ENCODE data around the gene LCN12.
A peak's percentile ranks its signal among the peaks of the same experiment; 100 is the strongest.

Gene LCN12

DNA sequence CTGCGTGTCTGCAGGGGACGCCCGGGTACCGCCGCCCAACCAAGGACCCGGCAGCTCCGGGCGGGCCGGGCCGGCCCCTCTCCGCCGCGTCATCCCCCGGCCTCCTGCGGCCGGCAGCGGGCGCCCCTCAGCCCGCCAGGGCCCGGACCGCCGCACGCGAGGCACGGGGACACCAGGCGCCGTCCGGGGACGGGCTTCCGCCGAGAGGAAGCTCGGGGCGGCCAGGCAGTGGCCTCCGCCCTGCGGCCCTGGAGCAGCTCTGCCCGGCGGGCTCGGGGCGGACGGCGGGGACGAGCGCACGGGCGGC lies 7.9 kb upstream of the LCN12 start:
- DNase-seq (ENCODE audit: low read depth, low spot score) = no peak
- H3K27ac ChIP-seq = peak overlapping the region; percentile 77

GRCh38 chr9:136944519-136945332 lies 7.3 kb upstream of the LCN12 start, which contains the start of the genes C8G and FBXW5:
Gene C8G (plus strand): TSS chr9:136945243. CDS start chr9:136945321, 78 bp downstream.
Gene FBXW5 (minus strand): TSS chr9:136944738. CDS start chr9:136944083, 655 bp downstream.
- peak; percentile 41 for DNase-seq (ENCODE audit: low read depth, low spot score)
- peak within 1 kb of the TSS; percentile 77 for H3K27ac ChIP-seq

- no peak for DNase-seq (ENCODE audit: low read depth, low spot score)
- no peak overlapping the region for H3K27ac ChIP-seq
These were observed 6.5 kb upstream of the LCN12 start for GRCh38 chr9:136945333-136946227.

GRCh38 chr9:136946228-136947027 lies 5.6 kb upstream of the LCN12 start:
- no peak overlapping the region for H3K27ac ChIP-seq
- DNase-seq (ENCODE audit: low read depth, low spot score) = no peak

- peak overlapping the region; percentile 74 for H3K27ac ChIP-seq
- DNase-seq (ENCODE audit: low read depth, low spot score) = no peak
These were observed 4.8 kb upstream of the LCN12 start for GRCh38 chr9:136947028-136947891.

- no peak for DNase-seq (ENCODE audit: low read depth, low spot score)
These were observed 4.0 kb upstream of the LCN12 start for GRCh38 chr9:136947955-136948510.

DNA sequence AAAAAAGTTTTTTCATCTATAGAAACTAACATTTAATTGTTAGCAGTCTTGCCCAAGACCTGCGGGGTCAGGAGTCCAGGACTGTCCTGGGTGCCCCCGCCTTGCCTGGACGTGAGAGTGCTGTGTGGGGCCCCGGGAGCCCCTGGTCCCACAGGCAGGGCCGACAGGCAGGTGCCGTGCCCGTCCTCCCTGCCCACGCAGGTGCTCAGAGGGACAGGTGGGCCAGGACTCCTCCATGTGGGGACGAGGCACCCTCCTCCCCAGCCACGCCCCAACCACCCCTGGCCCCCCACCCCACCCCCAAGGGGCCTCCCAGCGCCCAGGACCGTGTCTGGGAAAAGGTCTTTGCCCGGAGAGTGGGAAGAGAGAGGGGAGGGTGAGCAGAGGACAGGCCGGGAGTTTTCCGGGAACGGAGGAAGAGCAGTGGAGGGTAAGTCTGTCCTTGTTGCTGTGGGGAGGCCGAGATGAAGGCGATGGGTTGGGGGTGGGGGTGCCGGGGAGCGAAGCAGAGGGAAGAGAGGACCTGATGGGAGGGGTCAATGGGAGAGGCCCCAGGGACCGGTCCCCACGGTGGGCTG lies 2.7 kb upstream of the LCN12 start:
- DNase-seq (ENCODE audit: low read depth, low spot score) = no peak
- peak overlapping the region; percentile 74 for H3K27ac ChIP-seq

More at GRCh38 chr9:136947955-136948510, 4.0 kb upstream of the LCN12 start:
- H3K27ac ChIP-seq = peak overlapping the region; percentile 74

DNA sequence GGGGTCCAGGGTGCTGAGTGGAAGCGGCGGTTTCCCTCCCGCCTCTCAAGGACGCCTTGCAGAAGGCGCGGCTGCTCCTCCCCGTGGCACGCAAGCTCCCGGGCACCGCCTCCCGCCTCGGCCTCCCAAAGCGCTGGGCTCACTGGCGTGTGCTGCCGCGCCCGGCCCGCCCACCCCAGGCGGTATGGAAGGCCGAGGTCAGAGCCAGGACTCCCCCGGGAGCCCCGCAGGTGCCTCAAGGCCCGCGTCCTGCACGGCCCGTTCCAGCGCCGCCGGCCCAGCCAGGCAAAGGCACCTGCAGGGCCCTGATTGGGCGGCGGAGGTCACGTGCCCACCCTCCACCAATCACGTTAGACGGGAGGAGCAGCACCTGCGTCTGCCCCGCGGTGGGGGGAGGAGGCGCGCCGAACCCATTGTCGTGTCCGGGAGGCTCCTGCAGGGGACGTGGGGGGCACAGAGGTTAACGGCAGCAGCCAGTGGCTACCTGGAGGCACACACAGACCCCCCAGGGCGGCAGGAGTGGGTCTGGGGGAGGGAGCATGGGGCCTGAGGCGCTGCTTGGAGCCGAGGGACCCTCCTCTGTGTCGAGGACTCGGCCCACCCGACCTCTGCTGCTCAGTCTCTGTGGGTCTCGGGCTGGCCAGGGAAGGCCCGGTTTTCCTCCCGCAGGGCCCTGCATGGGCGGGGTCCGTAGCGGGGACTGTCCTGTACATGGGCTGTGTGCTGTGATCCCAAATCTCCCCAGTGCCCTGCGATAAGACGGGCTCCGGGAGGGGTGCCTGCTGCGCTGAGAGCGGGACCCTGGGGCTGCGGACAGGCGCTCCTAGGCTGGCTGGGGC lies 2.0 kb upstream of the LCN12 start:
- peak overlapping the region; percentile 74 for H3K27ac ChIP-seq

GRCh38 chr9:136950656-136951276 lies 1.3 kb upstream of the LCN12 start:
- DNase-seq (ENCODE audit: low read depth, low spot score) = no peak
- H3K27ac ChIP-seq = peak overlapping the region; percentile 74

More for the DNA sequence above, 2.0 kb upstream of the LCN12 start:
- peak; percentile 64 for DNase-seq (ENCODE audit: low read depth, low spot score)

DNA sequence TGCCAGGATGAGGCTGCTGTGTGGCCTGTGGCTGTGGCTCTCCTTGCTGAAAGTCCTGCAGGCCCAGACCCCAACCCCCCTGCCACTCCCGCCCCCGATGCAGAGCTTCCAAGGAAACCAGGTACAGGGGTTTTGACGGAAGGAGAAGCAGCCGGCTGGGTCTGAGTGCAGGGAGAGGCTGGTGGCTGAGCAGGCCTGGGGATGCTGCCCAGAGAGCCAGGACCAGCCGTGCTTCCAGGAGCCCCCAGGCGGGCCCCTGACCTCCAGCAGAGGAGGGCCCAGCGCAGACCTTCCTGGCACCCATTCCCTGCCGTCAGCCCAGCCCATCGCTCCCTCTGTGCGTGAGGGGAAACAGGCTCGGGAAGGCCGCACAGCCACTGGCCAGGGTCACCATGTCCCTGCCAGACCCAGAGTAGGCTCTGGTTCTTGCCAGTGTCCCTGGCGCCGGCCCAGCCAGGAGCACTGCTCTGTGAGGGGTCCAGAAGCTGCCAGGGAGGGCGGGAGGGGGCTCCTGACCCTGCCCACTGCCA lies 313 bp downstream of the LCN12 start:
- H3K27ac ChIP-seq = no peak overlapping the region
- DNase-seq (ENCODE audit: low read depth, low spot score) = no peak

DNA sequence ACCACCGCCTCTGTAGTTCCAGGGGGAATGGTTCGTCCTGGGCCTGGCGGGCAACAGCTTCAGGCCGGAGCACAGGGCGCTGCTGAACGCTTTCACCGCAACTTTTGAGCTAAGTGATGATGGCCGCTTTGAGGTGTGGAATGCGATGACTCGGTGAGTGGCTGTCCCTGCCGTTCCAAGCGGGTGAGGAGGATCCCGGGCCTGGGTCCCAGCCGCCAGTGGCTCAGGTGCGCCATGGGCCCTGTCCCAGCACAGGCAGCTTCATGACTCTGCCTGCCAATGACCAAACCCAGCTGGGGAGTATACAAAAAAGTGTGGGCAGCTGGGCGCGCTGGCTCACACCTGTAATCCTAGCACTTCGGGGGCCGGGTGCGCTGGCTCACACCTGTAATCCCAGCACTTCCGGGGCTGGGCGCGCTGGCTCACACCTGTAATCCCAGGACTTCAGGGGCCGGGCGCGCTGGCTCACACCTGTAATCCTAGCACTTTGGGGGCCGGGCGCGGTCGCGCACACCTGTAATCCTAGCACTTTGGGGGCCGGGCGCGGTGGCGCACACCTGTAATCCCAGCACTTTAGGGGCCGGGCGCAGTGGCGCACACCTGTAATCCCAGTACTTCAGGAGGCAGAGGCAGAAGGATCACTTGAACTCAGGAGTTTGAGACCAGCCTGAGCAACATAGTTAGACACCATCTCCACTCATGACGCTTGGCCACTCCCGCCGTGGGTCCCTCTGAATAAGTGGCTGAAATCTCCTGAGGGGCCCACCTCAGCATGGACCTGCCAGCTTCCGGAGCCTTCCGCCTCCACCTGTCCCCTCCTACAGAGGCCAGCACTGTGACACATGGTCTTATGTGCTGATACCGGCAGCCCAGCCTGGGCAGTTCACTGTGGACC lies 1.1 kb downstream of the LCN12 start:
- no peak for DNase-seq (ENCODE audit: low read depth, low spot score)
- no peak overlapping the region for H3K27ac ChIP-seq

DNA sequence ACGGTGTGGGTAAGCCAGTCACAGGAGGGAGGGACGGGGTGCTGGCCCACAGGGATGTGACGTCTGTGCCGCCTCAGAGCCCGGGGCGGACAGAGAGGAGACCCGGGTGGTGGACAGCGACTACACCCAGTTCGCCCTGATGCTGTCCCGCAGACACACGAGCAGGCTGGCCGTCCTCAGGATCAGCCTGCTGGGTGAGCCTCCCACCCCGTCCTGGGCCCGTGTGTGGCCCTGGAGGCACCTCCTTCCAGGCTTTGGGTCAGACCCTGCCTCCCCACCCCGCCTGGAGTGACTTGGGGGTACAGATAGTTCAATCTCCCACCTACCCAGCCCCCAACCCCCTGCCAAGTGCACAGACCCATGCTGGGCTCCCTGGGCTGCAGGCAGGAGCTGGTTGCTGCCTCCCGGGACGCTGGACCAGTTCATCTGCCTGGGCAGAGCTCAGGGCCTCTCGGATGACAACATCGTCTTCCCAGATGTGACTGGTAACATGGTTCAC lies 1.7 kb downstream of the LCN12 start:
- no peak overlapping the region for H3K27ac ChIP-seq
- no peak for DNase-seq (ENCODE audit: low read depth, low spot score)

DNA sequence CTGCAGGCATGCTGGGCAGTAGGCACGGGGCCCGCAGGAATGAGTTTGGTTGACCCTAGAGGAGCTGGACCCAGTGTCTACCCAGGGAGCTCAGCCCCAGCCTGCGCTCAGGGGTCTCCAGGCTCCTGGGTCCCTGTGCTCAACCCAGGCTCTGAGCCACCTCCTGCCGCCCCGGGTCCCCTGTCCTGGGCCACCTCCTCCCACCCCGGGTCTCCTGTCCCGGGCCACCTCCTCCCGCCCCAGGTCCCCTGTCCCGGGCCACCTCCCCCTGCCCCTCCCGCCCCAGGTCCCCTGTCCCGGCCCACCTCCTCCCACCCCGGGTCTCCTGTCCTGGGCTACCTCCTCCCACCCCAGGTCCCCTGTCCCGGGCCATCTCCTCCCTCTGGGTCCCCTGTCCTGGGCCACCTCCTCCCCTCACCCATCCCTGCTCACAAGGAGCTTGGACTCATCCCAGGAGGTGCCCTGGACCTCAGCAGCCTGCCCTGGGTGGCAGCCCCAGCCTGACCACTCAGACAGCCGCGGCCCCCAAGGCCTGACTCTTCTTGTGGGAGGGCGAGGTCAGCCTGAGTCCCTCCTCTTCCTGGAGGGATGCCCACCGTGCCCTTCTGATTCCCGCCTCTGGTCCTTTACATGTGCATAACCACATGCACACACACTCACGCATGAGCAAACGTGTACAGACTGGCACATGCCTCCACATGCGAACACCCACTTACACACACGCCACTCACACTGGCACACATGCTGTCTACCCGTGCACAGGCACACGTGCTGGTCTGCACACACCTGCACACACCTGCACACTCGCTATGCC lies 2.4 kb downstream of the LCN12 start:
- DNase-seq (ENCODE audit: low read depth, low spot score) = no peak
- H3K27ac ChIP-seq = no peak overlapping the region

DNA sequence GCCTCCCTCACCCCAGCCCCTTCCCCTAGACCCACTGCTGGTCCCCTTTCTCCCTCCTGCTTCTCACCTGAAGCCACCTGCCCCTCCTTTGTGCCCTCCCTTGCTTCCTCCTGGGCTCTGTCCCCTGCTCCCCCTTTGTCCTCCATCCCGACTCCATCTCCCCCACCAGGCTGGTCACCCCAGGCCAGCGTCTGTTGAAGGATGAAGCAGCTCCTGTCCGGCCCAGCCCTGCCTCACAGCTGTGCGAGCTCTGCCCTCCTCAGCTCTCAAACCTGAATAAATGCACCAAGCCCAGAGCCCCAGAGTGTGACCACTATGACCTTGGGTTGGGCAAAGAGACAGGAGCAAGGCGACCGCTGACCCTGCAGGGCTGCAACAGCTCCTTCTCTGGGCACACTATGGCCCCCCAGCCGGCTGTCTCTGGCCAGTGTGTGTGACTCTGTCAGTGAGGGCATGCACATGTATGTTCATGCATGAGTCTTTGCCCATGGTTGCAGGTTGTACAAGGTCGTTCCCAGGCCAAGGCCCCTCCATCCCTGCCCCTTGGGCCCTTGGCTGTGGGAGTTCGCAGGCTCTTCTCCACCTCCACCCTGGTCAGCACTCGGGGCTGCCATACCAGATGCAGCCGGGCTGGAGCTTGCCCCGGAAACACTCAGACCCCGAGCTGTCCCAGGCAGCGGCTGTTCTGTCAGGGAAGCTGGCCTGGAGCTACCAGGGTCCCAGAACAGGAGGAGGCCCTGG lies 3.3 kb downstream of the LCN12 start:
- no peak overlapping the region for H3K27ac ChIP-seq
- DNase-seq (ENCODE audit: low read depth, low spot score) = no peak

GRCh38 chr9:136955943-136956335 lies 3.9 kb downstream of the LCN12 start:
- no peak for DNase-seq (ENCODE audit: low read depth, low spot score)
- H3K27ac ChIP-seq = no peak overlapping the region
